ENCODE data around the gene ABCF1.

The ABCF1 gene

DNA sequence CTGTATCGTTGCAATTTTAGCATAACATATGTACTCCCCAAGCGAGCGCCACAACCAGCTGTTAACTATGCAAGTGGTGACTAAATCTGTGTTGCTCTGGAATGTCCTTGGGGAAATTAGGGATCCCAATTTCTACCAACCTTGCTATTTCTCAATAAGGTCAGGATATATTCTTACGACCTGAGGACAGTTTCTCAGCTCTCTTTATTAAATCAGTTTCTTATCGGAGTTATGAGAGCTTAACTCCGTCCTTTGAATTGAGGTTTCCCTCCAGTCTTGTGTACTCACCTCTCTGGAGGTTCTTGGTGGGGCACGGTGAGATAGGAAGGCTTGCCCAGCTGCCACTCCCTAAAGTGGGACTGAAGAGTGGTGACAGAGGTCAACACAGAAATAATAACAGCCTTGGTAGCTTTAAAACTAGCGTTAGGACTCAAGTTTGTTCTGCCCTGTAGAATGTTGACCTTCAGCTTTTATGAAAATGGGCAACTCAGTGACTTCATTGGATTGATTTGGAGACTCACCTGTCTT lies 47.1 kb downstream of the ABCF1 start:
- H3K9me3 Mint-ChIP-seq = no peaks in the 10 kb centered on the region
- DNase-seq (ENCODE audit: low spot score in 2 of 2) (no peak), ATAC-seq (no peak)
- peak overlapping the region; percentile 87 for H3K4me3 Mint-ChIP-seq
- peaks cover 52% of the 10 kb centered on the region for H3K4me1 Mint-ChIP-seq
- H3K27ac Mint-ChIP-seq = peak overlapping the region; percentile 100
- H3K36me3 Mint-ChIP-seq = peaks cover 100% of the 10 kb centered on the region

DNA sequence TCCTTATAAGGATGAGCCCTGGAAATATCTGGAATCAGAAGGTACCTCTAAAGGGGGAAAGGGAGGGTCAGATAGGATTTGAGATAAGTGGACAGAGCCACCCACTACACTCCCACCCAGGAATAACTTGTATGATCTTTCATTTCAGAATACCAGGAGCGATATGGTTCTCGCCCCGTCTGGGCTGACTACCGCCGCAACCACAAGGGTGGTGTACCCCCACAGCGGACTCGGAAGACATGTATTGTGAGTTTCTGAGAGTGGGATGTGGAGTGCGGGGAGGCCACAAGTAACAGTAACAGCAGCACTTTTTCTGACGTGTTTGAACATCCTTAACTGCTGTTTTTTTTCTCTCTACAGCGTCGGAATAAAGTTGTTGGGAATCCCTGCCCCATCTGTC lies 48.3 kb downstream of the ABCF1 start:
- H3K4me3 Mint-ChIP-seq = peak overlapping the region; percentile 87
- H3K9me3 Mint-ChIP-seq = no peaks in the 10 kb centered on the region
- H3K36me3 Mint-ChIP-seq = peaks cover 100% of the 10 kb centered on the region
- DNase-seq (ENCODE audit: low spot score in 2 of 2) (no peak), ATAC-seq (no peak)
- H3K4me1 Mint-ChIP-seq = peaks cover 40% of the 10 kb centered on the region
- H3K27ac Mint-ChIP-seq = peak overlapping the region; percentile 100

DNA sequence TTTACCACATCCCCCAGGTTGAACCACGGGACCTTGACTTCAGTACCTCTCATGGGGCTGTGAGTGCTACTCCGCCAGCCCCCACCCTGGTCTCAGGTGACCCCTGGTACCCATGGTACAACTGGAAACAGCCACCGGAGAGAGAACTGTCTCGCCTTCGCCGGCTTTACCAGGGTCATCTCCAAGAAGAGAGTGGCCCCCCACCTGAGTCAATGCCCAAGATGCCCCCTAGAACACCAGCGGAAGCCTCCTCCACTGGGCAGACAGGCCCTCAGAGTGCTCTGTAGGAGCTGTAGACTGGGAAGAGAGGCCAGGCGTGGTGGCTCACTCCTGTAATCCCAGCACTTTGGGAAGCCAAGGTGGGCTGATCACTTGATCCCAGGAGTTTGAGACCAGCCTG lies 54.3 kb downstream of the ABCF1 start:
- peaks cover 32% of the 10 kb centered on the region for H3K4me1 Mint-ChIP-seq
- peaks cover 94% of the 10 kb centered on the region for H3K36me3 Mint-ChIP-seq
- peak overlapping the region; percentile 89 for H3K27ac Mint-ChIP-seq
- ATAC-seq (no peak), DNase-seq (ENCODE audit: low spot score in 2 of 2) (no peak)
- peak overlapping the region; percentile 88 for H3K4me3 Mint-ChIP-seq
- H3K9me3 Mint-ChIP-seq = no peaks in the 10 kb centered on the region

DNA sequence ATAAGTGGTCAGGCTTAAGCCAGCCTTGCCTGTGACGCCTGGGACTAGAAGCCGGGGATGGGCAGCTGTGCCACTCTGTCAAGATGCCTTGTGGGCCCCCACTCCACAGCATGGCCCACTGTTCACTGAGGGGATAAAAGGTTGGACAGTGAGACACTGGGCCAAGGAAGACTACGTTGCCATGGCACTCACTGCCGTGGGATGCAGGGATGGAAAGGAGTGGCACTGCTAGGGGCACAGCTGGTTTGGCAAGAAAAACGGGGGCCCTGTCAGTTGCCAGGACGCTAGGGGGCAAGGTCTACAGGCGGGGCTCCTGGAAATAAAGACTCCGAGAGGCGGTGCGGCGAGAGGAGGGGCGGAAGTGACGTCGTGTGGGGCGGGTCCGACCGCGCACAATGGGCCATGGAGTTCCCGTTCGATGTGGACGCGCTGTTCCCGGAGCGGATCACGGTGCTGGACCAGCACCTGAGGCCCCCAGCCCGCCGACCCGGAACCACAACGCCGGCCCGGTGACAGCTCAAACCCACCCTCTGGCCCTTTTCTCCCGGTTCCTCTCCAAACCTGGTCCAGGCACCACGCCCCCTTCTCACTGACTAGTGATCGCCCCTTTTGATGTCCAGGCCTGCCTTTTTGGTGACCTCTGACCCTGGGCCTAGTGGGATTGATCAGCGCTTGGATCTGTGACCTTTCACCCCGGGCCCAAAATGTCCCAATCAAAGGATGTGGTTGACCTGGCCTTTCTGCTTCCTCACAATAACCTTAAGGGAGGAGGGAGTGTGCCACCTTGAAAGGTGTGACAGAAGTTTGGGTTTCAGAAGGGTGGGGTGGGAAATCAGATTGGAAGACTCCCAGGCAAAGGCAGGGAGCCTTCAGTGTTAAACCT lies 55.5 kb downstream of the ABCF1 start, which contains the start of gene ATAT1:
ATAT1 (plus strand) TSS at position 391 of the 883 bp plus-strand sequence.
- Mint-ChIP-seq H3K9me3 (no peaks in the 10 kb centered on the region), H3K27ac (peak within 1 kb of the TSS; percentile 89), H3K4me1 (peaks cover 32% of the 10 kb centered on the region), H3K4me3 (peak within 1 kb of the TSS; percentile 88), H3K36me3 (peaks cover 94% of the 10 kb centered on the region)
- ATAC-seq (peak; percentile 98), DNase-seq (ENCODE audit: low spot score in 2 of 2) (peak; percentile 68 to 91)

DNA sequence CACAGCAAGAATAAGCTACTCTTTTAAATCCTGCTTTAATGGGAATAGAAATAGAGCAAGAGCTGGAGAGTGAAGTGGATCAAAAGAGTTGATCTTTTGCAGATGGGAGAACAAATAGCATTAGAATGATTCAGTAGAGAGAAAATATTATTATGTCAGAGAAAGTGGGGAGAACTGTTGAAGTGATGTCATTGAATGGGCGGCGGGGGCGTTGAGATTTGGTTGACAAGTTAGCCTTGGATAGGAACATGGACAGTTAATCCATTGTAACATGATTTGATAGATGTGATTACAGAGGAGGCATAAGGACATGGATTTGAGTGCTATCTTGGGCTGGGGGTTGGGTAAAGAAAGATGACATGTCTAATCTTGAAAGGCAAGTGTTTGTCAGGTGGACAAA lies 64.6 kb downstream of the ABCF1 start:
- peaks cover 51% of the 10 kb centered on the region for H3K36me3 Mint-ChIP-seq
- H3K4me1 Mint-ChIP-seq = peaks cover 1% of the 10 kb centered on the region
- no peak for ATAC-seq
- H3K9me3 Mint-ChIP-seq = no peaks in the 10 kb centered on the region
- no peak for DNase-seq (ENCODE audit: low spot score in 2 of 2)
- no peak overlapping the region for H3K4me3 Mint-ChIP-seq
- H3K27ac Mint-ChIP-seq = no peak overlapping the region

DNA sequence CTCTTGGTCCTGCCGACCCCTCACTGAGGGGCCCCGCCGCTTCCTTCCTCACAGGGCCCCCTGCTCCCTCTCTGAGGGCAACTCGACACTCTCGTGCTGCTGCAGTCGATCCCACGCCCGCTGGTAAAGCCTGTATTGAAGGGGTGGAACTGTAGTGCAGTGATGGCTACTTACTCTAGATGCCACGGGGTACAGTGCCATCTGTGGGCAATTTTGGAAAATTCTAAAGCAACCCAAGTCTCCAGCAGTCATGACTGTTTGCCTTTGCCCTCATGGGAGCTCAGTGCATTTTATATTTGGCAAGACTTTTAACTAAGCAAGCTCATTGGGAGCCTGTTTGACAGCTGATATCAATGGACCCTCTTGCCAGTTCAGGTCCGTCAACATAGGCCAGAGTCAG lies 69.2 kb downstream of the ABCF1 start:
- ATAC-seq = no peak

DNA sequence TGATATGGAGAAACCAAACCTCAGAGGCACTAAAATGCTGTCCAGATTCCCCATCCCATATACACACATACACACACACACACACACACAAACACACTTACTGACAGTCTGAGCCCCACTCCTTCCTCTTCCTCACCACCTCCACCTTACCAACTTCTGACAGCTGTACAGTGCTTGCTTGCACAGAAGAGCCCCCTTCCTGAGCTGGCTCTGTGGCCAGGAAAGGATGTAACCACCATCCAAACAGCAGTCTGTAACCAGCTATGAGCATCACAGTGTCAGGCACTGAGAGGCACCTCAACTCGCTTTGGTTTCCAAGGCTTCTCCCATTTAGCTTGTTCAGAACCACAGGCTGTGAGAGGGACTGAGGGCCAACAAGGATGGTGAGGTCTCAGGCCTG lies 69.8 kb downstream of the ABCF1 start:
- Mint-ChIP-seq H3K4me1 (peaks cover 12% of the 10 kb centered on the region), H3K9me3 (no peaks in the 10 kb centered on the region), H3K4me3 (no peak overlapping the region), H3K36me3 (peaks cover 35% of the 10 kb centered on the region), H3K27ac (peak overlapping the region; percentile 56)
- ATAC-seq (no peak), DNase-seq (ENCODE audit: low spot score in 2 of 2) (no peak)

More for the DNA sequence above, 69.2 kb downstream of the ABCF1 start:
- no peaks in the 10 kb centered on the region for H3K9me3 Mint-ChIP-seq
- H3K27ac Mint-ChIP-seq = no peak overlapping the region
- peaks cover 30% of the 10 kb centered on the region for H3K36me3 Mint-ChIP-seq
- peaks cover 6% of the 10 kb centered on the region for H3K4me1 Mint-ChIP-seq
- H3K4me3 Mint-ChIP-seq = no peak overlapping the region
- DNase-seq (ENCODE audit: low spot score in 2 of 2) = no peak

Data from stimulated activated effector memory CD8-positive, alpha-beta T cell treated with anti-CD3 and anti-CD28 coated beads, Interleukin-12 subunit alpha, Interleukin-12 subunit beta, amount 100 ng/mL, for 72 hours (primary cell).